ENCODE results near the gene RASAL2.
"Not testable (repeated sequence)": the region's sequence is repeated elsewhere in the genome, so short reads cannot be mapped to it uniquely, and the experiment has no call there.

RASAL2 gene

DNA sequence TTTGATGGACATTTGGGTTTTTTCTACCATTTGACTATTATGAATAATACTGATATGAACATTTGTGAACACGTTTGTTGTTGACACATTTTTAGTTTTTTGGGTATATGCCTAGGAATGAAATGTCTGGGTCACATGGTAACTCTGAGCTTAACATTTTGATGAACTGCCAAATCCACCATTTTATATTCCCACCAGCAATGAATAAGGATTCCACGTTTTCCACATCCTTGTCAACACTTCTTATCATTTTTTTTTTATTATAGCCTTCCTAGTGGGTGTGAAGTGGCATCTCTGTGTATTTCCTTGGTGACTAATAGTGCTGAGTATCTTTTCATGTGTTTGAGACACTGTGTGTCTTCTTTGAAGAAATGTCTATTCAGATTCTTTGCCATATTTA, 67.6 kb downstream of the RASAL2 start:
- DNase-seq (ENCODE audit: low read depth in 2 of 2): peak; percentile 38 to 41

- no peak for DNase-seq (ENCODE audit: low read depth in 2 of 2)
Measured at GRCh38 chr1:178165196-178165595, 71.3 kb downstream of the RASAL2 start.

DNA sequence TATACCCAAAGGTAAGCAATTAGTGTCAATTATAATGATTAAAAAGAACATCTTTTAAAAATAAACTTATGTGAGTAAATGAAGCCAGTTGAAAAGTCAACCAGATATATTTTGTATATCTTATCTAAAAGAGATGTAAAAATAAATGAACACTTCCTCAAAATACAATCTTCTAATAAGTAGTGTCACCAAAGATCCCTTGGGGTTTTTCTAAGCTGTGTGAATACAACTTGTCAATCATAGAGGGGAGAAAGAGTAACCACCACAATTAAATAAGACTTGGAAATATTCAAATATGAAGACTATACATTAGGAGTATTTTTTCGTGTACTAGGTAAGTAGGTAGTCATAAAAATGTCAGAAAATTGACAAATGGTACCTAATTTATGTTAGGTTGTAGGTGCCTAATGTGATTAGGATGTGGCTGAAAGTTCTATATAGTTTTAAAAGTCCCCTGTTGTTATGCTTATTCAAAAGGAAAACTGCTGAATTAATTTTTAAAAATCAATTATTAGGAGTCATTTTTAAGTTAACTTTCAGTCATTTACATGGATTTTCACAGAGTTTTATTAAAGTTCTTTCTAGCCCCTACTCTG, 72.6 kb downstream of the RASAL2 start:
- DNase-seq (ENCODE audit: low read depth in 2 of 2): no peak

DNA sequence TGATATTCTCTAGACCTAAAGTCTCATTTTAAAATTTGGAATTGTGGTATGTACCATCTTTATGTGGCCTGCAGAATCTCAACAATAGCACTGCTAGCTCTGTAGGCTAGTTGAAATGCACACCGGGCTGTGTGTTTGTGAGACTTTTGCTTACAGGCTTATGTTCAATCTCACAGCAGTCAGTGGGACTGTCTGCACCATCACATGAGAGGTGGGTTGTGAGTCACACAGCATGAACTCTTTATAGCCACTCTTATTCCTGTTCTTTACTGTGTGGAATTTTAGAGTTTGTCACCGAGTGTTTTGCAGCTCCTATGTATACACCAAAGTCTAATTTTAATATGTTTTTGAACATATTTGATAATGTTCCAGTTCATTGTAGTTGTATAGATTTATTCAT, 74.6 kb downstream of the RASAL2 start:
- no peak for DNase-seq (ENCODE audit: low read depth in 2 of 2)

GRCh38 chr1:178169649-178170048, 75.7 kb downstream of the RASAL2 start:
- no peak for DNase-seq (ENCODE audit: low read depth in 2 of 2)

DNA sequence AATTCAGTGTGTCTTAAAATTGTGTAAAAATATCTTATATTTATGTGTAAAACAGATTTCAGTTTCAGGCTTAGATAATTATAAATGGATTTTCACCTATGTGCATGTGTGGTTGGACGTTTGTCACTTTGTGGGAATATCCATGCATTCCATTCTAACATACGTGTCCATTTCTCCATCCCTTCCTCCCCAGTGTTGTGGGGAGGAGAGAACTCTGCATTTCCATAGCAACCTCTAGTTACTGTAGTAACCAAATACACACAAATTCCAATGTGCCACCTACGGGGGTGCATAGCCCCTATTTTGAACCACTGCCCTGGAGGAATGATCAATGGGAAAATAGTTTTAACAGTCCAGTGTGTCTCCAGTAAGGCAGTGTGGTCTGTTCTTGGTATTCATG, 79.0 kb downstream of the RASAL2 start:
- DNase-seq (ENCODE audit: low read depth in 2 of 2): no peak

- DNase-seq (ENCODE audit: low read depth in 2 of 2): no peak
Measured at GRCh38 chr1:178174539-178174938, 80.6 kb downstream of the RASAL2 start.

DNA sequence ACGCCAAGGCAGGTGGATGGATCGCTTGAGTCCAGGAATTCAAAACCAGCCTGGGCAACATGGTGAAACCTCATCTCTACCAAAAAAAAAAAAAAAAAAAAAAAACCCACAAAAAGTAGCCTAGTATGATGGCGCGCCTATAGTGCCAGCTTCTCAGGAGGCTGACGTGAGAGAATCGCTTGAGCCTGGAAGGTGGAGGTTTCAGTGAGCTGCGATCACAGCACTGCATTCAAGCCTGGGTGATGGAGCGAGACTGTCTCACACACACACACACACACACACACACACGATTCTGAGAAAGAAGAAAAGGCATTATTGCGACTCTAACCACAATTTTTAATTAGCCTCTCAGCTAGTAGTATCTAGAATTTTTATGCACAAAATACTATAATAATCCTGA, 86.5 kb downstream of the RASAL2 start:
- DNase-seq (ENCODE audit: low read depth in 2 of 2): no peak

- no peak for DNase-seq (ENCODE audit: low read depth in 2 of 2)
Measured at GRCh38 chr1:178183796-178184195, 89.9 kb downstream of the RASAL2 start.

GRCh38 chr1:178188306-178188705, 94.4 kb downstream of the RASAL2 start:
- DNase-seq (ENCODE audit: low read depth in 2 of 2): no peak

GRCh38 chr1:178189814-178190213, 95.9 kb downstream of the RASAL2 start:
- DNase-seq (ENCODE audit: low read depth in 2 of 2): no peak

- DNase-seq (ENCODE audit: low read depth in 2 of 2): no peak
Measured at GRCh38 chr1:178190881-178191280, 97.0 kb downstream of the RASAL2 start.

- DNase-seq (ENCODE audit: low read depth in 2 of 2): no peak
Measured at GRCh38 chr1:178192686-178193085, 98.8 kb downstream of the RASAL2 start.

GRCh38 chr1:178196631-178197030, 102.7 kb downstream of the RASAL2 start:
- no peak for DNase-seq (ENCODE audit: low read depth in 2 of 2)

- DNase-seq (ENCODE audit: low read depth in 2 of 2): not testable (repeated sequence)
Measured at GRCh38 chr1:178202095-178202494, 108.2 kb downstream of the RASAL2 start.

DNA sequence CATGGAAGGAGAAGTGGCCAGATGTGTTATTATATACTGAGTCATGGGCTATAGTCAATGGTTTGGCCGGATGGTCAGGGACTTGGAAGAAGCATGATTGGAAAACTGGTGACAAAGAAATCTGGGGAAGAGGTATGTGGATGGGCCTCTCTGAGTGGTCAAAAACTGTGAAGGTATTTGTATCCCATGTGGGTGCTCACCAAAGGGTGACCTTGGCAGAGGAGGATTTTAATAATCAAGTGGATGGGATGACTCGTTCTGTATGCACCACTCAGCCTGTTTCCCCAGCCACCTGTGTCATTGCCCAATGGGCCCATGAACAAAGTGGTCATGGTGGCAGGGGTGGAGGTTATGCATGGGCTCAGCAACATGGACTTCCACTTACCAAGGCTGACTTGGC, 108.6 kb downstream of the RASAL2 start:
- not testable (repeated sequence) for DNase-seq (ENCODE audit: low read depth in 2 of 2)

DNA sequence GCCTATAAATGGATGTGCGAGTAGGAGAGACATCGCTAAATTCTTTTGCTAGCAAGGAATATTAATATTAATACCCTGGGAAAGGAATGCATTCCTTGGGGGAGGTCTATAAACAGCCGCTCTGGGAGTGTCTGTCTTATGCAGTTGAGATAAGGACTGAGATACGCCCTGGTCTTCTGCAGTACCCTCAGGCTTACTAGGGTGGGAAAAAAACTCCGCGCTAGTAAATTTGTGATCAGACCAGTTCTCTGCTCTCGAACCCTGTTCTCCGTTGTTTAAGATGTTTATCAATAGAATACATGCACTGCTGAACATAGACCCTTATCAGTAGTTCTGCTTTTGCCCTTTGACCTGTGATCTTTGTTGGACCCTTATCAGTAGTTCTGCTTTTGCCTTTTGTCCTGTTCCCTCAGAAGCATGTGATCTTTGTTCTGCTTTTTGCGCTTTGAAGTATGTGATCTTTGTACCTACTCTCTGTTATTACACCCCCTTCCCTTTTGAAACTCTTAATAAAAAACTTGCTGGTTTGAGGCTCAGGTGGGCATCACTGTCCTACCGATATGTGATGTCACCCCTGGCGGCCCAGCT, 114.5 kb downstream of the RASAL2 start:
- DNase-seq (ENCODE audit: low read depth in 2 of 2): not testable (repeated sequence)

DNA sequence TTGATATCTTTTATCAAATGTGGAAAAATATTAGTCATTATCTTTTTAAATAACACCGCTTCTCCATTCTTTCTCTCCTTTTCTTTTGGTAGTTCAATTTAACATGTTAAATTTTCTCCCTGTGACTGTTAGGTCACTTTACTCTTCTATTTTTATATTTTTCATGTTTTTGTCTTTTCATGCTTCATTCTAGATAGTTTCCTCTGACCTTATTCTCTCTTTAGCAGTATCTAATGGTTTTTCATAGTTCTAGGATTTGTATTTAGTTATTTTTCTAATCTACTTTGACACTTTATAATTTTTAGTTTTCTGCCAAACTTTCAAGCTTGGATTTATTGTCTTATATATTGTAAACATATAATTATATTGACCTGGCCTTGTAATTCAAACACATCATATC, 116.0 kb downstream of the RASAL2 start:
- no peak for DNase-seq (ENCODE audit: low read depth in 2 of 2)

DNA sequence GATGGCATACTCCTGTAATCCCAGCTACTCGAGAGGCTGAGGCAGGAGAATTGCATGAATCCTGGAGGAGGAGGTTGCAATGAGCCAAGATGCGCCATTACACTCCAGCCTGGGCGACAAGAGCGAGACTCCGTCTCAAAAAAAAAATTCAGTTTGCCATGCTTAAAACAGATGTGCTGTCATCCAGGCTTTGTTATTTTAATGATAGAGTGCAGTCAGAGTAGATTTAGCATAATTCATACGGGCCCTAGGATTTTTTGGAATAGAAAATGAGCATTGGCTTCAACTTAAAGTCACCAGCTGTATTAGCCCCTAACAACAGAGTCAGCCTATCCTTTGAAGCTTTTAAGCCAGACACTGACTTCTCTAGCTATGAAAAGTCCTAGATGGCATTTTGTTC, 124.6 kb downstream of the RASAL2 start:
- DNase-seq (ENCODE audit: low read depth in 2 of 2): no peak

- DNase-seq (ENCODE audit: low read depth in 2 of 2): no peak
Measured at GRCh38 chr1:178220094-178220493, 126.2 kb downstream of the RASAL2 start.

DNA sequence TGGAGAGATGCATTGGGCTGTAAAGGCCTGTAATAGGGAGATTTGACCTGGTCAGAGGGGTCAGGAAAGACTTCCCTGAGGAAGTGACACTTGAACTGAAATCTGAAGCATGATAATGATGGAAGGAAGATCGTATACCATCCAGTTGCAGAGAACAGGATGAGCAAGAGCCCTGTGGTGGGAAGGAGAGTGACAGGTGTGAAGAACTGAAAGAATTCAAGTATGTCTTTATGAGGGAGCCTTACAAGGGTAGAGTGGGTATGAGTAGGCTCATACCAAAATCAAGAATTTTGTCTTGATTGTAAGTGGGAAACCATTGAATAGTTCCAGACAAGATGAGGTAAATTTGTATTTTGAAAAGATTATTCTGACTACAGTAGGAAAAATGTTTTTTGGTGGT, 129.4 kb downstream of the RASAL2 start:
- no peak for DNase-seq (ENCODE audit: low read depth in 2 of 2)

DNA sequence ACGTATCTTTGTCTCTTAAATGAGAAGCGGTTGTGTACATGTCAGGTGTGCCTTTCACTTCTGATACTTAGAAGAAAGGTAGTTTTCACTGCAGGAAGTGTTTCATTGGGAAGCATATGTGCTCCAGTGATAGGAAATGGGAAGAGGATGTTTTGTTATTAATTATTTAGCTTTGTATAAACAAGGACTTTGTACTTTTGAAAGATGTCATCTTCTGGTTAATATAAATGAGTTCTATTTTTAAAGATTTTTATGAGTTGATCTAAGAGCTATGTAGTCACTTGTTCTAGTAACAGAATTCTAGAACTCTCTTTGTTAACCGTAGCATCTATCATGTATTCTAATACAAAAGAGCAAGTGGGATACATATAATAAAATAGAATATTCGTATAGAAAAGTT, 130.5 kb downstream of the RASAL2 start:
- DNase-seq (ENCODE audit: low read depth in 2 of 2): no peak

- DNase-seq (ENCODE audit: low read depth in 2 of 2): no peak
Measured at GRCh38 chr1:178230881-178231409, 137.0 kb downstream of the RASAL2 start.

DNA sequence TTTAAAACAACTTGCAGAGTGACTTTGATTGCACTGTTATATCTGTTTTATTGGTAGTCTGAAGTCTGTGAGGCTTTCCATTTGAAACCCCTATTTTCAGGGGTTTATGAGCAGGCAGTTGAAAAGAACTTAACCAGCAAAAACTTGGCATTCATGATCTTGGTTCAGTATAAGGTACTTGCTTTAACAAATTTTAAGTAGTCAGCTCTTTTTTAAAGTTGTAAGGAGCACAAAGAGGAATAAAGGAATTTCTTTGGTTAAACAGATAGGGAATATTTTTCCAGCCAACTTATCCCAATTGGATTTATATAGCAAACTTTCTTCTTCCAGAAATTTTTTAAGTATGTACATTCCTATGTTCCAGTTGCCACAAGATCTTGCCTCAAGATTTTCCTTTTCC, 138.2 kb downstream of the RASAL2 start:
- no peak for DNase-seq (ENCODE audit: low read depth in 2 of 2)
